H1 (cell line): Measurements from ENCODE around the gene TRPV4. TPM values are rescaled to one million over a fixed set of nuclear protein-coding genes. Genes with fewer than 3 reads are reported as not detected.

ENCODE experiments used
- CTCF ChIA-PET: fragments of 300-600 bp; sonication (Branson Sonifier 250); formaldehyde crosslinking; loops from one replicate; lab custom pipeline; 2021; ENCODE audit not compliant: partially characterized antibody; lab: Charles Lee
- POLR2A ChIA-PET: fragments of 300-600 bp; sonication (Branson Sonifier 250); formaldehyde crosslinking; loops from one replicate; lab custom pipeline; 2021; ENCODE audit warnings: inconsistent platforms; ENCODE audit not compliant: partially characterized antibody; lab: Charles Lee
- DNase-seq, 2 experiments: peaks; one replicate each; pipeline versions ENCODE4 v3.0.0 to v3.0.0-alpha.2; 2010 to 2022; ENCODE audit warnings: low spot score in 2 of 2, low read depth in 1 of 2, mixed read lengths in 1 of 2
- FAIRE-seq: peaks from 2 replicates; lab custom pipeline; 2011; peaks lifted over from hg19 to GRCh38; lab: Jason Lieb, UNC
- H2AFZ ChIP-seq: 2 replicates; pipeline ENCODE4 v1.8.1; 2012; ENCODE audit warnings: low read length, inconsistent platforms
- H2AK5ac ChIP-seq: 2 replicates; pipeline ENCODE4 v1.6.1; 2013; ENCODE audit warnings: low read depth, low read length
- H2BK120ac ChIP-seq: replicated peaks from 2 replicates; pipeline ENCODE3; 2013; ENCODE audit warnings: low read depth, low read length, inconsistent platforms
- H2BK12ac ChIP-seq: 2 replicates; pipeline ENCODE4 v1.6.1; 2013; ENCODE audit warnings: low read depth, low read length
- H2BK15ac ChIP-seq: 2 replicates; pipeline ENCODE4 v1.6.1; 2013; ENCODE audit warnings: low read length
- H2BK20ac ChIP-seq: 2 replicates; pipeline ENCODE4 v1.6.1; 2013; ENCODE audit warnings: low read length
- H2BK5ac ChIP-seq: 2 replicates; pipeline ENCODE4 v1.6.1; 2013; ENCODE audit warnings: low read depth, low read length
- H3K14ac ChIP-seq: 2 replicates; pipeline ENCODE4 v1.6.1; 2013; ENCODE audit warnings: inconsistent platforms; ENCODE audit not compliant: insufficient read length
- H3K18ac ChIP-seq: 2 replicates; pipeline ENCODE4 v1.6.1; 2013; ENCODE audit warnings: low read length; ENCODE audit errors: extremely low read depth
- H3K23ac ChIP-seq: 2 replicates; pipeline ENCODE4 v1.6.1; 2013; ENCODE audit warnings: inconsistent platforms; ENCODE audit not compliant: insufficient read length
- H3K23me2 ChIP-seq: 2 replicates; pipeline ENCODE4 v1.6.1; 2013; ENCODE audit warnings: low read depth, low read length
- H3K27ac ChIP-seq: 2 replicates; pipeline ENCODE4 v1.6.1; 2011; ENCODE audit warnings: low read depth, low read length, inconsistent platforms
- H3K27me3 ChIP-seq, 4 experiments: replicated peaks in 1 of 4; 1 replicate in 1 of 4; 2 replicates in 3 of 4; pipeline versions ENCODE4 v1.6.1 to v1.8.1; 2011 to 2013; ENCODE audit warnings: low read length in 3 of 4, mild to moderate bottlenecking in 3 of 4, inconsistent platforms in 2 of 4, mixed read lengths in 2 of 4, moderate library complexity in 1 of 4; ENCODE audit not compliant: control insufficient read depth in 3 of 4, insufficient read depth in 3 of 4; ENCODE audit errors: extremely low read depth in 1 of 4
- H3K36me3 ChIP-seq, 4 experiments: 2 replicates each; pipeline versions ENCODE4 v1.6.1 to v1.8.1; 2011 to 2013; ENCODE audit warnings: mild to moderate bottlenecking in 4 of 4, low read length in 3 of 4, moderate library complexity in 2 of 4, control low read depth in 1 of 4, inconsistent platforms in 1 of 4; ENCODE audit not compliant: insufficient read depth in 4 of 4, control insufficient read depth in 2 of 4
- H3K4ac ChIP-seq: replicated peaks from 2 replicates; pipeline ENCODE3; 2013; ENCODE audit warnings: low read length, low read depth, mixed read lengths, inconsistent platforms; ENCODE audit not compliant: insufficient read length
- H3K4me1 ChIP-seq, 4 experiments: replicated peaks in 1 of 4; 1 replicate in 1 of 4; 2 replicates in 3 of 4; pipeline versions ENCODE4 v1.6.1 to v1.8.1; 2011 to 2013; ENCODE audit warnings: low read length in 3 of 4, inconsistent platforms in 2 of 4, mixed read lengths in 1 of 4; ENCODE audit not compliant: insufficient read depth in 4 of 4, control insufficient read depth in 3 of 4
- H3K4me2 ChIP-seq, 2 experiments: 2 replicates each; pipeline versions ENCODE4 v1.6.1 to v1.8.1; 2011 to 2013; ENCODE audit warnings: low read depth in 2 of 2, low read length in 2 of 2, control low read depth in 1 of 2, inconsistent platforms in 1 of 2, mild to moderate bottlenecking in 1 of 2; ENCODE audit not compliant: insufficient read depth in 1 of 2
- H3K4me3 ChIP-seq, 4 experiments: fragments of 200-600, 300-600 bp in 1 of 4; sonication (generic), shearing (Covaris generic), sonication (Bioruptor Twin) in 1 of 4; 2 replicates each; pipeline versions ENCODE4 v1.5.1 to v1.8.1; 2011 to 2016; ENCODE audit warnings: low read length in 4 of 4, low read depth in 3 of 4, control low read depth in 2 of 4, inconsistent platforms in 2 of 4, mild to moderate bottlenecking in 2 of 4, mixed read lengths in 1 of 4, moderate library complexity in 1 of 4; ENCODE audit not compliant: insufficient read depth in 2 of 4; ENCODE audit errors: extremely low read depth in 1 of 4
- H3K56ac ChIP-seq: replicated peaks from 2 replicates; pipeline ENCODE3; 2013; ENCODE audit warnings: low read depth, mild to moderate bottlenecking, mixed read lengths, low read length, inconsistent platforms; ENCODE audit not compliant: insufficient read length
- H3K79me1 ChIP-seq: 2 replicates; pipeline ENCODE4 v1.6.1; 2013; ENCODE audit warnings: low read depth, low read length, control low read depth
- H3K79me2 ChIP-seq, 2 experiments: 2 replicates each; pipeline versions ENCODE4 v1.6.1 to v1.8.1; 2012 to 2013; ENCODE audit warnings: low read length in 2 of 2, mild to moderate bottlenecking in 2 of 2, inconsistent platforms in 1 of 2; ENCODE audit not compliant: insufficient read depth in 2 of 2, control insufficient read depth in 1 of 2
- H3K9ac ChIP-seq, 4 experiments: replicated peaks in 1 of 4; 1 replicate in 1 of 4; 2 replicates in 3 of 4; pipeline versions ENCODE4 v1.6.1 to v1.8.1; 2011 to 2013; ENCODE audit warnings: low read depth in 3 of 4, low read length in 3 of 4, control low read depth in 2 of 4, mild to moderate bottlenecking in 2 of 4, moderate library complexity in 2 of 4, inconsistent platforms in 1 of 4; ENCODE audit errors: extremely low read depth in 1 of 4
- H3K9me3 ChIP-seq, 2 experiments: 2 replicates each; pipeline versions ENCODE4 v1.6.1 to v1.8.1; 2012 to 2013; ENCODE audit warnings: mild to moderate bottlenecking in 2 of 2, moderate library complexity in 2 of 2, control low read depth in 1 of 2, inconsistent platforms in 1 of 2, low read depth in 1 of 2, low read length in 1 of 2, mixed read lengths in 1 of 2; ENCODE audit not compliant: insufficient read depth in 2 of 2
- H4K20me1 ChIP-seq, 2 experiments: replicated peaks in 1 of 2; 2 replicates each; pipeline versions ENCODE3 to v1.8.1; 2011 to 2013; ENCODE audit warnings: inconsistent platforms in 2 of 2, low read length in 2 of 2, mild to moderate bottlenecking in 1 of 2; ENCODE audit not compliant: insufficient read depth in 2 of 2, control insufficient read depth in 1 of 2
- H4K5ac ChIP-seq: 2 replicates; pipeline ENCODE4 v1.6.1; 2013; ENCODE audit warnings: low read length, low read depth, mixed read lengths, inconsistent platforms; ENCODE audit not compliant: insufficient read length
- H4K8ac ChIP-seq: 2 replicates; pipeline ENCODE4 v1.8.0; 2013; ENCODE audit warnings: mild to moderate bottlenecking, moderate library complexity, low read length, inconsistent platforms; ENCODE audit not compliant: insufficient read depth; ENCODE audit errors: extremely low read depth
- H4K91ac ChIP-seq: replicated peaks from 2 replicates; pipeline ENCODE3; 2013; ENCODE audit warnings: low read length, mixed read lengths, inconsistent platforms; ENCODE audit not compliant: insufficient read length
- CREB1 ChIP-seq: IDR thresholded peaks from 2 replicates; pipeline ENCODE4 v1.6.1; 2012; ENCODE audit warnings: inconsistent platforms
- GABPA ChIP-seq: IDR thresholded peaks from 2 replicates; pipeline ENCODE4 v1.6.1; 2011; ENCODE audit warnings: mild to moderate bottlenecking, low read length, moderate library complexity, borderline replicate concordance; ENCODE audit not compliant: insufficient read depth
- KDM1A ChIP-seq: fragments of 200-600, 300-600 bp; sonication (generic); IDR thresholded peaks from 2 replicates; pipeline ENCODE4 v1.7.1; 2016; ENCODE audit warnings: mild to moderate bottlenecking, low read length, borderline replicate concordance
- SP2 ChIP-seq: IDR thresholded peaks from 2 replicates; pipeline ENCODE4 v1.6.1; 2012; ENCODE audit warnings: mild to moderate bottlenecking, low read length, inconsistent platforms
- TCF12 ChIP-seq: IDR thresholded peaks from 2 replicates; pipeline ENCODE4 v1.6.1; 2011; ENCODE audit warnings: low read depth, mild to moderate bottlenecking, low read length
- WGBS, 2 experiments: shearing (Covaris generic) in 1 of 2; methylation state at CpG; one replicate each; pipeline versions ENCODE4 v1.1.6 to v1.1.7; 2013 to 2015; ENCODE audit warnings: low lambda C conversion rate in 2 of 2, mixed read lengths in 2 of 2, inconsistent platforms in 1 of 2, low coverage in 1 of 2, missing lambda C conversion rate in 1 of 2; ENCODE audit not compliant: insufficient replicate concordance in 2 of 2, insufficient coverage in 1 of 2, insufficient read length in 1 of 2; ENCODE audit errors: extremely low coverage in 1 of 2, missing lambda C conversion rate in 1 of 2; 5-methylcytosine and 5-hydroxymethylcytosine counted together
- polyA plus RNA-seq, 7 experiments: library from polyadenylated mRNA; depleted of rRNA in 3 of 7; stranded (reverse) in 5 of 7; unstranded in 2 of 7; fragments of >200 nt in 5 of 7; fragments of 200-250 nt in 2 of 7; gene quantifications; 1 replicate in 5 of 7; 2 replicates in 1 of 7; 4 replicates in 1 of 7; pipeline versions ENCODE4 v1.2.1 to v1.2.3, GENCODE V29; 2011 to 2013; ENCODE audit warnings: missing spikeins in 2 of 7, mixed read lengths in 2 of 7
- total RNA-seq: library from RNA; stranded (reverse); fragmentation: NEBNext Ultra II Directional; extraction: Animal tissue kit (Norgen Biotek cat#: 25700); gene quantifications from 2 replicates; pipeline ENCODE4 v1.2.1, GENCODE V29; 2021

TRPV4 gene
- total and polyA plus RNA-seq, 2 of the 8 experiments (the other 6 are each of a cell fraction or from before 2014, with no cell fraction given): 2.1 to 6.2 TPM

GRCh38 chr12:109807954-109808643 lies 25.1 kb downstream of the TRPV4 start:
- Histone ChIP-seq H2BK120ac (no peak overlapping the region), H2BK15ac (no peak overlapping the region), H3K4ac (no peak overlapping the region), H4K91ac (no peak overlapping the region), H3K14ac (no peak overlapping the region), H3K36me3 (no peaks in the 10 kb centered on the region), H3K4me3 (no peak overlapping the region), H3K9me3 (no peaks in the 10 kb centered on the region), H3K27ac (no peak overlapping the region), H3K79me1 (no peaks in the 10 kb centered on the region; the same call in 1 of the 2 replicates), H2AFZ (no peak overlapping the region), H3K4me1 (no peaks in the 10 kb centered on the region), H3K23ac (no peak overlapping the region), H3K79me2 (no peaks in the 10 kb centered on the region), H4K5ac (no peak overlapping the region), H3K27me3 (no peaks in the 10 kb centered on the region), H4K8ac (no peak overlapping the region), H2AK5ac (no peak overlapping the region), H2BK20ac (no peak overlapping the region), H3K56ac (peak overlapping the region; percentile 97), H2BK5ac (no peak overlapping the region), H3K9ac (no peak overlapping the region), H4K20me1 (peaks cover 0 to 10% of the 10 kb centered on the region in 2 experiments), H2BK12ac (no peak overlapping the region), H3K4me2 (no peak overlapping the region), H3K23me2 (peaks cover 14% of the 10 kb centered on the region; the same call in 1 of the 2 replicates), H3K18ac (no peak overlapping the region)
- CTCF ChIA-PET: interaction anchor here (0.8 to 6.1 kb wide), 7 partner anchors 11 to 83 kb away, joined by 3 to 183 read pairs (median 5); no protein-coding TSS in a partner anchor
- 86% methylated on average over 11 of the region's 12 CpGs; no CpG with 5 or more reads in 1 of the 2 experiments for whole genome bisulfite sequencing, 2 experiments
- TF ChIP-seq SP2 (no peak), CREB1 (no peak), TCF12 (no peak), GABPA (no peak), KDM1A (peak; percentile 45; the same call in 1 of the 2 replicates)
- POLR2A ChIA-PET: no interaction called here
- no peak for FAIRE-seq
- no peak for DNase-seq
